Measurements from ENCODE around the gene DENND5A.
"Not testable (repeated sequence)": the region's sequence is repeated elsewhere in the genome, so short reads cannot be mapped to it uniquely, and the experiment has no call there.

- not testable (repeated sequence) for TF ChIP-seq CTCF, POLR2A (IDR thresholded peaks at IDR 0.05)
Measured at GRCh38 chr11:9161991-9162390, 103.2 kb downstream of the DENND5A start.

All from body of pancreas (tissue), 4 donors.